HCT116 (cell line): ENCODE measurements around the gene AURKAIP1. TPM values are rescaled to one million over a fixed set of nuclear protein-coding genes. Genes with fewer than 3 reads are reported as not detected.

ENCODE experiments used
- ATAC-seq: fragments of 200-7000 bp; cut with Tn5 transposase; 2 replicates; pipeline ENCODE4 v1.9.1; 2020; ENCODE audit warnings: mild to moderate bottlenecking, moderate library complexity
- BruUV-seq: library from RNA; stranded (reverse); fragments of 400-500 nt; replicated peaks from 2 replicates; lab custom pipeline; 2021; lab: Mats Ljungman, UMichigan
- CTCF ChIA-PET: fragments of 300-600 bp; sonication (Branson Sonifier 250); formaldehyde crosslinking; loops from one replicate; lab custom pipeline; 2021; ENCODE audit warnings: antibody characterized with exemption; lab: Charles Lee
- POLR2A ChIA-PET: fragments of 300-600, 350-600 bp; sonication (Branson Sonifier 250); formaldehyde crosslinking; loops from one replicate; lab custom pipeline; 2021; ENCODE audit warnings: antibody characterized with exemption; lab: Charles Lee
- RAD21 ChIA-PET, 2 experiments: fragments of 300-600 bp; sonication (Branson Sonifier 250); formaldehyde crosslinking; loops; one replicate each; lab custom pipeline; 2023; ENCODE audit warnings: low total read pairs in 2 of 2; ENCODE audit not compliant: uncharacterized antibody in 2 of 2, unreplicated experiment in 2 of 2, low non-redundant PET in 1 of 2; lab: Charles Lee
- DNase-seq: peaks from one replicate; pipeline ENCODE4 v3.0.0-alpha.2; 2010; ENCODE audit warnings: low read depth, low spot score
- H2AFZ ChIP-seq: fragments of 200-600 bp; shearing (Covaris generic), sonication (generic); 2 replicates; pipeline ENCODE4 v1.6.1; 2017; ENCODE audit warnings: low read depth, mixed run types, mixed read lengths, antibody characterized with exemption, low read length; ENCODE audit not compliant: poor library complexity, severe bottlenecking
- H3K27ac ChIP-seq: 2 replicates; pipeline ENCODE4 v1.5.1; 2012; ENCODE audit warnings: low read depth, low read length
- H3K27me3 ChIP-seq: fragments of 200-600 bp; sonication (generic); 2 replicates; pipeline ENCODE4 v1.6.1; 2016; ENCODE audit warnings: mixed run types, low read length, mixed read lengths; ENCODE audit not compliant: insufficient read depth
- H3K36me3 ChIP-seq, 2 experiments: fragments of 200-500 bp in 1 of 2; fragments of 200-600 bp in 1 of 2; sonication (Bioruptor generic) in 1 of 2; sonication (generic) in 1 of 2; 2 replicates each; pipeline versions ENCODE4 v1.5.1 to v1.6.1; 2014 to 2016; ENCODE audit warnings: low read length in 2 of 2, inconsistent platforms in 1 of 2, mixed read lengths in 1 of 2, mixed run types in 1 of 2; ENCODE audit not compliant: insufficient read depth in 2 of 2, control insufficient read depth in 1 of 2
- H3K4me1 ChIP-seq, 2 experiments: fragments of 200-600 bp in 1 of 2; sonication (generic) in 1 of 2; 2 replicates each; pipeline versions ENCODE4 v1.5.1 to v1.6.1; 2012 to 2017; ENCODE audit warnings: low read length in 2 of 2, inconsistent platforms in 1 of 2, mild to moderate bottlenecking in 1 of 2, mixed read lengths in 1 of 2, mixed run types in 1 of 2, moderate library complexity in 1 of 2; ENCODE audit not compliant: insufficient read depth in 2 of 2, control insufficient read depth in 1 of 2
- H3K4me2 ChIP-seq: fragments of 200-600 bp; sonication (generic); 2 replicates; pipeline ENCODE4 v1.6.1; 2017; ENCODE audit warnings: mixed run types, low read length, mixed read lengths
- H3K4me3 ChIP-seq, 2 experiments: fragments of 200-600 bp in 1 of 2; sonication (generic) in 1 of 2; replicated peaks in 1 of 2; 2 replicates each; pipeline ENCODE4 v1.5.1; 2011 to 2016; ENCODE audit warnings: low read length in 2 of 2, control low read depth in 1 of 2, low read depth in 1 of 2, mild to moderate bottlenecking in 1 of 2, mixed read lengths in 1 of 2, mixed run types in 1 of 2
- H3K79me2 ChIP-seq: fragments of 200-600 bp; sonication (generic); 2 replicates; pipeline ENCODE4 v1.6.1; 2017; ENCODE audit warnings: mild to moderate bottlenecking, mixed run types, low read length, moderate library complexity, mixed read lengths; ENCODE audit not compliant: insufficient read depth
- H3K9ac ChIP-seq: fragments of 200-600 bp; sonication (generic); 2 replicates; pipeline ENCODE4 v1.6.1; 2016; ENCODE audit warnings: low read length, mixed read lengths
- H3K9me2 ChIP-seq: fragments of 200-600 bp; sonication (generic), shearing (Covaris generic); 2 replicates; pipeline ENCODE4 v1.6.1; 2017; ENCODE audit warnings: mixed run types, mild to moderate bottlenecking, moderate library complexity; ENCODE audit not compliant: insufficient read depth
- H3K9me3 ChIP-seq, 2 experiments: fragments of 200-500 bp in 1 of 2; fragments of 200-600 bp in 1 of 2; sonication (Bioruptor generic) in 1 of 2; sonication (generic) in 1 of 2; 2 replicates each; pipeline ENCODE4 v1.6.1; 2014 to 2017; ENCODE audit warnings: low read length in 2 of 2, mixed read lengths in 2 of 2, inconsistent platforms in 1 of 2, low read depth in 1 of 2, mild to moderate bottlenecking in 1 of 2, mixed run types in 1 of 2, moderate library complexity in 1 of 2; ENCODE audit not compliant: control insufficient read depth in 1 of 2, insufficient read depth in 1 of 2
- H4K20me1 ChIP-seq: fragments of 200-600 bp; sonication (generic), shearing (Covaris generic); 2 replicates; pipeline ENCODE4 v1.6.1; 2017; ENCODE audit warnings: mixed run types, mild to moderate bottlenecking, moderate library complexity; ENCODE audit not compliant: insufficient read depth
- CBX3 ChIP-seq: IDR thresholded peaks from 2 replicates; pipeline ENCODE4 v1.6.1; 2012; ENCODE audit warnings: low read depth
- CEBPB ChIP-seq: IDR thresholded peaks from 2 replicates; pipeline ENCODE4 v1.6.1; 2012; ENCODE audit warnings: low read depth
- CTCF ChIP-seq, 3 experiments: fragments of 200-600 bp in 1 of 3; sonication (generic) in 1 of 3; IDR thresholded peaks in 2 of 3; conservative IDR thresholded peaks in 1 of 3; 2 replicates each; pipeline ENCODE4 v1.5.1; 2012 to 2017; ENCODE audit warnings: low read depth in 2 of 3, low read length in 2 of 3, antibody characterized with exemption in 1 of 3, borderline replicate concordance in 1 of 3, control low read depth in 1 of 3, mild to moderate bottlenecking in 1 of 3, mixed read lengths in 1 of 3, mixed run types in 1 of 3, moderate library complexity in 1 of 3; ENCODE audit not compliant: insufficient read depth in 1 of 3
- EGR1 ChIP-seq: IDR thresholded peaks from 2 replicates; pipeline ENCODE4 v1.6.1; 2012; ENCODE audit warnings: low read depth
- EZH2phosphoT487 ChIP-seq: fragments of 200-600 bp; IDR thresholded peaks from 2 replicates; pipeline ENCODE4 v1.6.1; 2018; ENCODE audit warnings: antibody characterized with exemption, borderline replicate concordance
- FOSL1 ChIP-seq: IDR thresholded peaks from 2 replicates; pipeline ENCODE4 v1.6.1; 2012; ENCODE audit warnings: low read depth
- MAX ChIP-seq: IDR thresholded peaks from 2 replicates; pipeline ENCODE4 v1.6.1; 2012
- RAD21 ChIP-seq: IDR thresholded peaks from 2 replicates; pipeline ENCODE4 v1.6.1; 2012; ENCODE audit warnings: low read depth, mild to moderate bottlenecking
- REST ChIP-seq: IDR thresholded peaks from 2 replicates; pipeline ENCODE4 v1.6.1; 2012; ENCODE audit warnings: low read depth
- SIN3A ChIP-seq: IDR thresholded peaks from 2 replicates; pipeline ENCODE4 v1.6.1; 2012; ENCODE audit warnings: low read depth
- SRF ChIP-seq: IDR thresholded peaks from 2 replicates; pipeline ENCODE4 v1.6.1; 2012; ENCODE audit warnings: low read depth
- TCF7L2 ChIP-seq: IDR thresholded peaks from 2 replicates; pipeline ENCODE4 v1.7.0; 2011; ENCODE audit warnings: borderline replicate concordance, inconsistent platforms; ENCODE audit not compliant: insufficient read depth, insufficient read length; ENCODE audit errors: extremely low read depth
- ZBTB33 ChIP-seq: IDR thresholded peaks from 2 replicates; pipeline ENCODE4 v1.6.1; 2011; ENCODE audit warnings: mild to moderate bottlenecking, low read length, moderate library complexity; ENCODE audit not compliant: insufficient replicate concordance; ENCODE audit errors: extremely low read depth
- ZFX ChIP-seq: fragments of 450-650 bp; IDR thresholded peaks from 2 replicates; pipeline ENCODE4 v1.6.1; 2017
- intact Hi-C: fragments of 100-400 bp; cut with micrococcal nuclease; formaldehyde crosslinking; loops from 2 replicates; pipeline ENCODE4 v1.10.0; 2022
- total RNA-seq: library from RNA; stranded (reverse); gene quantifications from one replicate; pipeline ENCODE4 v1.2.1, GENCODE V29; 2021; ENCODE audit not compliant: unreplicated experiment

The AURKAIP1 gene
- total RNA-seq, 1 experiment from 2014 or later = 200 TPM

GRCh38 chr1:1377540-1378205, 2.7 kb upstream of the AURKAIP1 start:
- POLR2A ChIA-PET = no interaction called here
- BruUV-seq = no TSS peak
- Histone ChIP-seq H3K79me2 (peaks cover 23% of the 10 kb centered on the region), H3K4me1 (peaks cover 14 to 23% of the 10 kb centered on the region in 2 experiments), H3K27me3 (no peaks in the 10 kb centered on the region), H3K9me2 (no peaks in the 10 kb centered on the region), H2AFZ (no peak overlapping the region), H3K4me3 (no peak overlapping the region), H3K27ac (no peak overlapping the region), H3K4me2 (no peak overlapping the region), H3K36me3 (peaks cover 0 to 11% of the 10 kb centered on the region in 2 experiments; a peak in 2 of 4 replicates), H3K9me3 (no peaks in the 10 kb centered on the region), H4K20me1 (no peaks in the 10 kb centered on the region), H3K9ac (no peak overlapping the region)
- RAD21 ChIA-PET = no interaction called here
- ATAC-seq = no peak
- DNase-seq = no peak
- CTCF ChIA-PET = no interaction called here
- TF ChIP-seq CBX3 (no peak), RAD21 (no peak), SIN3A (no peak), EGR1 (no peak), SRF (no peak), ZBTB33 (no peak), FOSL1 (no peak), REST (no peak), ZFX (no peak), CEBPB (no peak), TCF7L2 (no peak), CTCF (IDR thresholded peaks at IDR 0.05 in 2 of 3, conservative IDR thresholded peaks at IDR 0.05 in 1 of 3; ENCODE audit: borderline replicate concordance in 1 of 3, insufficient read depth in 1 of 3, low read depth in 2 of 3, low read length in 2 of 3) (no peak), EZH2phosphoT487 (no peak), MAX (no peak)
- intact Hi-C loops = no loop called here
